Heart left ventricle (tissue), 16 donors: ENCODE data around the gene CLIP2. TPM values are rescaled to one million over a fixed set of nuclear protein-coding genes. Genes with fewer than 3 reads are reported as not detected.

Experiments used
- ATAC-seq, 4 donors: fragments of 200-7000 bp; cut with Tn5 transposase; one replicate each; pipeline ENCODE4 v1.9.1; 2020 to 2022; ENCODE audit warnings: moderate library complexity in 4 of 4, mild to moderate bottlenecking in 3 of 4, moderate number of reproducible peaks in 1 of 4
- DNase-seq, 5 donors: peaks; one replicate each; pipeline ENCODE4 v3.0.0-alpha.2; 2020
- H3K27ac ChIP-seq, 12 donors: fragments of 200-600 bp; sonication (generic) in 4 of 12; one replicate each; pipeline versions ENCODE4 v1.5.0 to v1.8.0; 2016 to 2022; ENCODE audit warnings: mild to moderate bottlenecking in 2 of 12
- H3K27me3 ChIP-seq, 9 donors: fragments of 200-600 bp; sonication (generic) in 2 of 9; one replicate each; pipeline versions ENCODE4 v1.5.1 to v1.8.0; 2016 to 2022; ENCODE audit warnings: mild to moderate bottlenecking in 3 of 9
- H3K36me3 ChIP-seq, 9 donors: fragments of 200-600 bp; sonication (generic) in 2 of 9; one replicate each; pipeline versions ENCODE4 v1.5.0 to v1.8.0; 2018 to 2022; ENCODE audit warnings: mild to moderate bottlenecking in 2 of 9
- H3K4me1 ChIP-seq, 12 donors: fragments of 200-600 bp; sonication (generic) in 4 of 12; one replicate each; pipeline versions ENCODE4 v1.5.0 to v1.8.0; 2016 to 2022; ENCODE audit warnings: mild to moderate bottlenecking in 3 of 12
- H3K4me3 ChIP-seq, 12 donors: fragments of 200-600 bp; sonication (generic) in 4 of 12; one replicate each; pipeline versions ENCODE4 v1.5.0 to v1.8.0; 2017 to 2022; ENCODE audit warnings: mild to moderate bottlenecking in 9 of 12, moderate library complexity in 4 of 12
- H3K9me3 ChIP-seq, 12 donors: fragments of 200-600 bp; sonication (generic) in 4 of 12; one replicate each; pipeline versions ENCODE4 v1.5.0 to v1.8.0; 2016 to 2022; ENCODE audit warnings: mild to moderate bottlenecking in 1 of 12
- CTCF ChIP-seq, 12 donors: fragments of 200-600 bp; sonication (generic) in 4 of 12; IDR thresholded peaks; one replicate each; pipeline versions ENCODE4 v1.5.0 to v1.8.0; 2018 to 2022; ENCODE audit warnings: antibody characterized with exemption in 12 of 12, mild to moderate bottlenecking in 5 of 12
- POLR2A ChIP-seq, 2 donors: fragments of 450-650 bp; IDR thresholded peaks; one replicate each; pipeline ENCODE4 v1.6.1; 2017; ENCODE audit warnings: antibody characterized with exemption in 2 of 2, mild to moderate bottlenecking in 2 of 2, moderate library complexity in 2 of 2
- WGBS, 4 donors: extraction: QIAGEN DNeasy Blood & Tissue Kit in 2 of 4; methylation state at CpG; one replicate each; pipeline versions ENCODE4 v1.1.5 to v1.1.7; 2013 to 2018; 5-methylcytosine and 5-hydroxymethylcytosine counted together
- intact Hi-C, 10 donors: fragments of 100-400 bp; cut with DNase I; formaldehyde crosslinking; loops; one replicate each; pipeline versions ENCODE4 v1.11.1 to v1.14.2; 2022
- polyA plus RNA-seq, 2 donors: library from polyadenylated mRNA; stranded (reverse); fragments of 200-250 nt; gene quantifications; one replicate each; pipeline ENCODE4 v1.2.3, GENCODE V29; 2013
- total RNA-seq, 9 donors: library from RNA; depleted of rRNA in 2 of 9; stranded (reverse); fragments of >200 nt in 2 of 9; fragmentation: NEBNext Ultra II Directional in 3 of 9; extraction: Animal tissue kit (Norgen Biotek cat#: 25700) in 3 of 9; gene quantifications; one replicate each; pipeline versions ENCODE4 v1.1.0 to v1.2.4, GENCODE V29; 2016 to 2023
- donor health status: ischemic (EF 13 %, LVEDD 7.1; RV severe dilation, severe dysfunction).
- donor health status: healthy with polysubstance abuse.
- donor health status: DM: no; HTN: yes; CAD: no.
- donor health status: DM: no; HTN: no; CAD: no.
- donor health status: ischemic (EF 25% LVEDD 6.9; RV normal size, moderate dysfunction).
- donor health status: ischemic (EF 25% LVEDD 5.7; RV mildly dilated, moderate dysfunction).
- donor health status: healthy.
- donor health status: DM: yes; HTN: yes; CAD: no.
- donor health status: ischemic (EF 35%, LVEDD 5.7; RV mildly dilated, moderate dysfunction).
- donor health status: nonischemic (EF 11% LVEDD 7.7; RV severe dilation, severe dysfunction).
- donor health status: DM: yes; HTN: yes; CAD: no.
- donor health status: PGD.
- donor health status: ischemic (EF 29% LVEDD 5.4; RV normal size, mild dysfunction).
- donor health status: nonischemic (EF 23%, LVEDD 6.1; RV moderate dilation, normal function).

CLIP2 gene
- total and polyA plus RNA-seq, 11 donors: 4.2 to 17.7 (median 9.0) TPM

DNA sequence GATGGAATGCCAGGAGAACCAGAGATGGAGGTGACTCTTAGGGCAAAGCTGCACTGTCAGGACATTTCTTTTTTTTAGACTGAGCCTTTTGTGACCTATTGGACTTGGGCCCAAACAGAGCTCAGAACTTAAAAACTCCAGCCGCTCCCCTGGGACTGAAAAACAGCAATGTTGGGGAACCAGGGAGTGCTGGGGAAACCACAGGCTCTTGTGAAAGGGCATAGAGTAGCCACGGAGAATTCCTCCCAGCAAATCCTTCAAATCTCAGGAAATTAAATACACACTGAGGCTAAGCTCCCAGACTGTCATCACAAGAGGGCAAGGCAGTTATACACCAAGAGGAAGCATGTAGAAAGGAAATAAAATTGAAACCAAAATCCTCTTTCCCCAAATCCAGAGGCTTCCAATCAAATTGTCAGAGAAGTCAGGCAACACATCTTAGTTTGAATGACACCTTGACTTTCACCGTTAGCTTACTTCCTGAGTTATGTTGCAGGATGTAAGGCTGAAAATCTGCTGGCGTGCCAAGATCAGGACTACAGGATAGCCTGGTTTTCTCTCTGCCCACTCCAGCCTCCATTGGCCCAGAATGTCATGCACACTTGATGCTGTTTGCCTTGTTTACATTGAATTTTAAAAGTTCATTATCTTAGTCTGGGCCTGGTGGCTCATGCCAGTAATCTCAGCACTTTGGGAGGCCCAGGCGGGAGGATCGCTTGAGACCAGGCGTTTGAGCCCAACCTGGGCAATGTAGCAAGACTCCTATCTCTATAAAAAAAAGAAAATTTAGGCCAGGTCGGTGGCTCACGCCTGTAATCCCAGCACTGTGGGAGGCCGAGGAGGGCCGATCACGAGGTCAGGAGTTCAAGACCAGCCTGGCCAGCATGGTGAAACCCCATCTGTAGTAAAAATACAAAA lies 32.5 kb upstream of the CLIP2 start:
- intact Hi-C loops: loop anchor here in 3 of 10 donors (5.0 to 10.0 kb wide), 2 partner anchors 36 to 138 kb away; no protein-coding TSS in a partner anchor
- Histone ChIP-seq H3K27me3 (no peaks in the 10 kb centered on the region), H3K27ac (peak overlapping the region in 9 of 12 donors; percentile 3 to 98 (median 44)), H3K4me1 (peaks cover 0 to 38% (median 24%) of the 10 kb centered on the region in 12 donors), H3K9me3 (no peaks in the 10 kb centered on the region), H3K36me3 (no peaks in the 10 kb centered on the region), H3K4me3 (no peak overlapping the region)
- ATAC-seq: no peak
- TF ChIP-seq POLR2A (IDR thresholded peaks at IDR 0.05) (no peak), CTCF (IDR thresholded peaks at IDR 0.05) (no peak)
- peak in 4 of 5 donors; percentile 28 to 55 (median 48) for DNase-seq
- WGBS, 4 donors: 76 to 81% (median 80%) methylated on average over 12 of the region's 12 CpGs

- no peaks in the 10 kb centered on the region for H3K36me3 ChIP-seq
- H3K4me1 ChIP-seq: peaks cover 0 to 29% (median 18%) of the 10 kb centered on the region in 12 donors
- no peak for TF ChIP-seq POLR2A (IDR thresholded peaks at IDR 0.05)
- TF ChIP-seq CTCF (IDR thresholded peaks at IDR 0.05): no peak
- intact Hi-C loops: loop anchor here in 3 of 10 donors (5.0 to 10.0 kb wide), 2 partner anchors 34 to 136 kb away; no protein-coding TSS in a partner anchor
- H3K27me3 ChIP-seq: no peaks in the 10 kb centered on the region
- WGBS, 4 donors: 83 to 90% (median 89%) methylated on average over 9 of the region's 9 CpGs
- no peak for DNase-seq
- no peaks in the 10 kb centered on the region for H3K9me3 ChIP-seq
- no peak overlapping the region for H3K4me3 ChIP-seq
- no peak overlapping the region for H3K27ac ChIP-seq
- ATAC-seq: no peak
Measured at GRCh38 chr7:74258639-74259038, 30.6 kb upstream of the CLIP2 start.

GRCh38 chr7:74262639-74263398 lies 26.4 kb upstream of the CLIP2 start:
- no peak for TF ChIP-seq CTCF (IDR thresholded peaks at IDR 0.05)
- TF ChIP-seq POLR2A (IDR thresholded peaks at IDR 0.05): no peak
- intact Hi-C loops: no loop called here

More at GRCh38 chr7:74262639-74263398, 26.4 kb upstream of the CLIP2 start:
- ATAC-seq (no peak), DNase-seq (no peak)
- WGBS, 4 donors: 88 to 92% (median 91%) methylated on average over 16 to 20 of the region's 20 CpGs
- Histone ChIP-seq H3K27ac (no peak overlapping the region), H3K4me3 (no peak overlapping the region), H3K27me3 (no peaks in the 10 kb centered on the region), H3K9me3 (no peaks in the 10 kb centered on the region), H3K4me1 (no peaks in the 10 kb centered on the region), H3K36me3 (no peaks in the 10 kb centered on the region)
